Common myeloid progenitor, CD34-positive (primary cell): Measurements from ENCODE around the gene TNFSF13B.
A peak's percentile ranks its signal among the peaks of the same experiment; 100 is the strongest.

Source experiments
- CTCF ChIA-PET: fragments of 350-600 bp; sonication (Branson Sonifier 250); formaldehyde crosslinking; loops from one replicate; lab custom pipeline; 2021; ENCODE audit warnings: antibody characterized with exemption; lab: Charles Lee
- POLR2A ChIA-PET: fragments of 350-600 bp; sonication (Branson Sonifier 250); formaldehyde crosslinking; loops from one replicate; lab custom pipeline; 2021; ENCODE audit warnings: antibody characterized with exemption; lab: Charles Lee
- DNase-seq, 3 donors: peaks; one replicate each; pipeline versions ENCODE4 v3.0.0 to v3.0.0-alpha.2; 2013
- H3K27ac ChIP-seq, 2 experiments: 1 replicate in 1 of 2; 2 replicates in 1 of 2; pipeline ENCODE4 v1.7.0; 2013; ENCODE audit warnings: inconsistent platforms in 2 of 2, low read length in 2 of 2, mild to moderate bottlenecking in 2 of 2, low read depth in 1 of 2, moderate library complexity in 1 of 2; ENCODE audit not compliant: severe bottlenecking in 2 of 2, insufficient read depth in 1 of 2, poor library complexity in 1 of 2
- H3K27me3 ChIP-seq, 5 experiments: replicated peaks in 2 of 5; 1 replicate in 3 of 5; 2 replicates in 2 of 5; pipeline versions ENCODE4 v1.6.1 to v1.7.0; 2013; ENCODE audit warnings: low read length in 4 of 5, mild to moderate bottlenecking in 2 of 5, moderate library complexity in 2 of 5, inconsistent platforms in 1 of 5; ENCODE audit not compliant: insufficient read depth in 5 of 5, control insufficient read depth in 4 of 5
- H3K36me3 ChIP-seq, 4 experiments: 1 replicate in 2 of 4; 2 replicates in 2 of 4; pipeline versions ENCODE4 v1.6.1 to v1.7.0; 2013; ENCODE audit warnings: low read length in 3 of 4, control low read depth in 1 of 4, mild to moderate bottlenecking in 1 of 4; ENCODE audit not compliant: control insufficient read depth in 4 of 4, insufficient read depth in 4 of 4
- H3K4me1 ChIP-seq, 4 experiments: 1 replicate in 3 of 4; 2 replicates in 1 of 4; pipeline versions ENCODE4 v1.6.1 to v1.7.1; 2013; ENCODE audit warnings: low read length in 3 of 4, mild to moderate bottlenecking in 3 of 4, control low read depth in 1 of 4, inconsistent platforms in 1 of 4, moderate library complexity in 1 of 4; ENCODE audit not compliant: control insufficient read depth in 4 of 4, insufficient read depth in 4 of 4; ENCODE audit errors: control extremely low read depth in 1 of 4
- H3K4me3 ChIP-seq, 7 experiments: 1 replicate in 4 of 7; 2 replicates in 3 of 7; pipeline versions ENCODE4 v1.5.1 to v1.7.0; 2013; ENCODE audit warnings: mild to moderate bottlenecking in 7 of 7, low read length in 6 of 7, moderate library complexity in 6 of 7, inconsistent platforms in 2 of 7, low read depth in 2 of 7, control low read depth in 1 of 7; ENCODE audit not compliant: insufficient read depth in 4 of 7, control insufficient read depth in 1 of 7; ENCODE audit errors: extremely low read depth in 1 of 7
- H3K9me3 ChIP-seq, 5 experiments: 1 replicate in 4 of 5; 2 replicates in 1 of 5; pipeline versions ENCODE4 v1.6.1 to v1.7.1; 2013; ENCODE audit warnings: low read length in 4 of 5, mild to moderate bottlenecking in 2 of 5, inconsistent platforms in 1 of 5, low read depth in 1 of 5, moderate library complexity in 1 of 5; ENCODE audit not compliant: control insufficient read depth in 4 of 5, insufficient read depth in 2 of 5; ENCODE audit errors: control extremely low read depth in 1 of 5
- WGBS: methylation state at CpG from one replicate; pipeline ENCODE4 v1.1.5; 2013; ENCODE audit not compliant: insufficient coverage; 5-methylcytosine and 5-hydroxymethylcytosine counted together

The TNFSF13B gene

DNA sequence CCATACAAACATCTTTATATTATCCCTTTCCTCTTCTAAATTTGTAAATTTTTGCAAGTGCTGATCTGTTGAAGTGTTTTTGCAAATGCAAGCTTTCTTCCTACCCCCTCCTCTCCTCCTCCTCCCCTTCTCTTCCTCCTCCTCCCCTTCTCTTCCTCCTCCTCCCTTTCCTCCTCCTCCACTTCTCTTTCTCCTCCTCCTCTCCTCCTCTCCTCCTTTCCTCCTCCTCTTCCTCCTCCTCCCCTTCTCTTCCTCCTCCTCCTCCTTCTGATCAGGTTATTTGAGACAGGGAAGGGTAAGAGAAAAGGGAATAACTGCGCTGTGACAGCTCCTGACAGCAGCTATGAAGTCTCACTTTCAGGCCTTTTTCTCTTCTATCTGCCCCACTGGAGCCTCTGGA, 8.9 kb downstream of the TNFSF13B start:
- Histone ChIP-seq H3K9me3 (no peaks in the 10 kb centered on the region), H3K27me3 (no peaks in the 10 kb centered on the region), H3K4me3 (no peak overlapping the region), H3K27ac (no peak overlapping the region), H3K36me3 (peaks cover 0 to 9% (median 2%) of the 10 kb centered on the region in 4 experiments), H3K4me1 (no peaks in the 10 kb centered on the region)
- ChIA-PET POLR2A (no interaction called here), CTCF (interaction anchor here (1.7 to 4.1 kb wide), 2 partner anchors 9 to 50 kb away, joined by 4 to 14 read pairs; partner anchors contain the start of gene TNFSF13B)
- no CpG with 5 or more reads among the region's 1 CpG for WGBS
- DNase-seq = no peak

DNA sequence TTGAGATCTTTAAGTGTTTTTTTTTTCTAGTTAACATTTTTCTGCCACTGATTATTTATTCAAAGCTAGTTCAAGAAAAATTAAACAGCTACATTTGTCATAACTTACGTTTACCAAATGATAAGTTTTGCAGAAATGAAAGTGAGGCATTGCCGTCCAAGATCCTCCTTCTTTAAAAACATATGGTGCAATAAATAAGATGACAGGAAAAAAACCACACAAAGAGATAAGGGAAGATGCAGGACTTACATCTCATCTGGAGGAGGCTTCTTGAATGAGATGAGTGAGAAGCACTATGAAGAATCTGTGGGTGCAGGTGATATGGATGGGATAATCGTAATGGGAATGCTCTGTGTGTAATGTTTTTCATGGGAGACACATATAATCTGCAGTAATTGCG, 12.4 kb downstream of the TNFSF13B start:
- H3K9me3 ChIP-seq = no peaks in the 10 kb centered on the region
- no peaks in the 10 kb centered on the region for H3K4me1 ChIP-seq
- H3K27ac ChIP-seq = no peak overlapping the region
- WGBS = 100% methylated on average over 1 of the region's 4 CpGs
- POLR2A ChIA-PET = no interaction called here
- peak in 1 of 3 donors; percentile 44 for DNase-seq
- H3K36me3 ChIP-seq = peaks cover 0 to 7% (median 1%) of the 10 kb centered on the region in 4 experiments
- no peaks in the 10 kb centered on the region for H3K27me3 ChIP-seq
- CTCF ChIA-PET = interaction anchor here (4.1 kb wide), 1 partner anchor 12 kb away, joined by 14 read pairs; the partner anchor contains the start of gene TNFSF13B
- H3K4me3 ChIP-seq = no peak overlapping the region

DNA sequence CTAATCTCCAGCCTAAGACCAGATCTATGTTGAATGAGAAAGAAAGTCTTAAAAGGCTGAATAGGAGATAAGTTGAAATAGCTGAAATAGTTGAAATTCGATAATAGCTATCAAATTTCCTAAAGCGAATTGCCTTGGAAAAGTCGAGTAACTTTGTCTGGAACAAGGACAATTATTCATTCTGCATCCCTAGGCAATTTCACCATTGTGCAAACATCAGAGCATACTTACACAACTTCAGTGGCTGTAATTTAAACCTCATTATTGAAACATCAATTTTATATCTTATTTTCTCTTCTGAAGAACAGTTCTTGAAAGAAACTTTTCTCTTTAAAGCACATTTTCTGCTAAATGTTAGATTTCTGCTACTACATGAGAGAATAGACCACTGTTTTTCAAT, 13.6 kb downstream of the TNFSF13B start:
- WGBS = 100% methylated on average over 2 of the region's 3 CpGs
- Histone ChIP-seq H3K36me3 (peaks cover 0 to 5% (median 1%) of the 10 kb centered on the region in 4 experiments), H3K27me3 (no peaks in the 10 kb centered on the region), H3K9me3 (no peaks in the 10 kb centered on the region), H3K27ac (no peak overlapping the region), H3K4me3 (no peak overlapping the region), H3K4me1 (no peaks in the 10 kb centered on the region)
- DNase-seq = no peak
- POLR2A ChIA-PET = no interaction called here
- CTCF ChIA-PET = no interaction called here

DNA sequence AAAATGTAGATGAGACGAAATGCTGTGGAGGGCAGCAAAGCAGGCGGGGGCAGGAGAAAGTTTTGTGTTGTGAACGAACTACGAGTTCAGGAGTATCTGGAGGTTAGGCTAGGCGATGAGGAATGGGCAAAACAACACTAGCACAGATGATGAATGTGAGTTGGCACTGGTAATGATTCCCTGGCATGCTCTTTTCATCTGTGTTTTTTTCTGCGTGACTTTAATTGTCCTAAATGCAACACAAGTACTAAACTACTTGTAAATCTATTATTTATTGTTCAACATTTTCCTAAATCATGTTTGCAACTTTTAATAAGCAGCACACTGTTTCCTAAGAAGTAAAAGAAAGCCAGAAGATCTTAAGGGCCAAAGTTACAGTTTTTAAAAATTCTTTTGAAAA, 19.2 kb downstream of the TNFSF13B start:
- POLR2A ChIA-PET = no interaction called here

DNA sequence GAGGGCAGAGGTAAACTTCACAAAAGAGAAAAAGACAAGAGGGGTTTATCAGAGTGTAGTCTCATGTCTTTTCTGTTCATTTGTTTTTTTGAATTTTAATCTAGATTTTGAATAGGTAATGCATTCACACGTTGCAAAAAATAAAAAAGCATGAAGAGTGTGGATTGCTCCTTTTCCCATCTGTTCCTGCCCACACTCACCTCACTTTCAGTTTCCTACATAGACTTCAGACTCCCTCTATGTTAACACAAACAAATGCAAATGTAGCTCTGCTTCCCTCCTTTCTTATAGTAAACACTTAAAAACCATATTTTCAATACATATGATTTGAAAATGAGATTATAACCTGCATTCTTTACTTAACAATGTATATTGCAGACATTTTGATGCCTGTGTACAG, 20.3 kb downstream of the TNFSF13B start:
- DNase-seq = no peak
- WGBS = no CpG with 5 or more reads among the region's 1 CpG
- no peak overlapping the region for H3K27ac ChIP-seq
- POLR2A ChIA-PET = no interaction called here
- H3K36me3 ChIP-seq = peaks cover 0 to 4% (median 1%) of the 10 kb centered on the region in 4 experiments
- H3K27me3 ChIP-seq = no peaks in the 10 kb centered on the region
- H3K4me1 ChIP-seq = peaks cover 0 to 2% (median 0%) of the 10 kb centered on the region in 4 experiments
- no peaks in the 10 kb centered on the region for H3K9me3 ChIP-seq
- H3K4me3 ChIP-seq = no peak overlapping the region
- CTCF ChIA-PET = no interaction called here

More for the DNA sequence above, 19.2 kb downstream of the TNFSF13B start:
- peaks cover 0 to 2% (median 0%) of the 10 kb centered on the region in 4 experiments for H3K4me1 ChIP-seq
- H3K36me3 ChIP-seq = peaks cover 0 to 4% (median 1%) of the 10 kb centered on the region in 4 experiments
- no peak overlapping the region for H3K4me3 ChIP-seq
- WGBS = 95% methylated on average over 5 of the region's 6 CpGs
- H3K27ac ChIP-seq = no peak overlapping the region
- no peaks in the 10 kb centered on the region for H3K9me3 ChIP-seq
- CTCF ChIA-PET = no interaction called here
- DNase-seq = no peak
- H3K27me3 ChIP-seq = no peaks in the 10 kb centered on the region

DNA sequence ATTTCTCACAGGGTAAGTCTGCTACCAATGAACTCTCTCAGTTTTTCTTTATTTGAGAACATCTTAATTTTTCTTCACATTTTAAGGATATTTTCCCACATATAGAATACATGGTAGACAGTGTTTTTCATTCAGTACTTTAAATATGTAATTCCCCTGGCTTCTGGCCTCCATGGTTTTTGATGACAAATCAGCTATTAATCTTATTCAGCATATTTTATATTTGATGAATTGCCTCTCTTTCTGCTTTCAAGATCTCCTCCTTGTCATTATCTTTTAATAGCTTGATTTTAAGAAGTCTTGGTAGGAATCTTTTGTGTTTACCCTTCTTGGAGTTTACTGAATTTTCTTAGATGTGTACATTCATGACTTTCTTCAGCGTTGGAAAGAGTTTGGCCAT, 27.6 kb downstream of the TNFSF13B start:
- Histone ChIP-seq H3K9me3 (peaks cover 0 to 23% (median 0%) of the 10 kb centered on the region in 5 experiments), H3K4me1 (no peaks in the 10 kb centered on the region), H3K36me3 (peaks cover 0 to 18% (median 0%) of the 10 kb centered on the region in 4 experiments), H3K27me3 (no peaks in the 10 kb centered on the region), H3K4me3 (no peak overlapping the region), H3K27ac (no peak overlapping the region)
- POLR2A ChIA-PET = no interaction called here
- WGBS = no CpG with 5 or more reads among the region's 1 CpG
- CTCF ChIA-PET = no interaction called here
- DNase-seq = no peak

DNA sequence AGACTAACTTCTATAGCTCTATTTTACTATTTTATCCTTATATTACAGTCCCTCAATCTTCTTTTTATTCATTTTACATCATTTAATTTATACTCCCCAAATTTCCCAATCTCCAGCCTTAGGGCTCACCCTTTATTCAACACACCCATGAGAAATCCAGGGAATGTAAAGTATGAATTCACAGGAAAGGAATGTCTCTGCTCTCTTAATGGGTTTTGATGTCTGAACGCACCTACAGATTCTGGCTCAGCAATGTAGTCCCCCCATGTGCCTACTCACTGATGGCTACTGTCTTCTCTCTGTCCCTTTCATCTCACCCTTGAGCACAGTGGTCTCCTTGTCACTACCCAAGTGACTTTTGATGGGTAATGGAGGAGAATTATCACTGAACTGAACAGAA, 32.8 kb downstream of the TNFSF13B start:
- H3K36me3 ChIP-seq = peaks cover 0 to 18% (median 8%) of the 10 kb centered on the region in 4 experiments
- no peak overlapping the region for H3K27ac ChIP-seq
- no peak overlapping the region for H3K4me3 ChIP-seq
- CTCF ChIA-PET = interaction anchor here (1.2 kb wide), 1 partner anchor 16 kb away, joined by 3 read pairs; no protein-coding TSS in a partner anchor
- H3K27me3 ChIP-seq = no peaks in the 10 kb centered on the region
- peaks cover 0 to 12% (median 0%) of the 10 kb centered on the region in 5 experiments for H3K9me3 ChIP-seq
- POLR2A ChIA-PET = interaction anchor here (0.6 kb wide), 1 partner anchor 67 kb away, joined by 3 read pairs; no protein-coding TSS in a partner anchor
- DNase-seq = no peak
- H3K4me1 ChIP-seq = peaks cover 0 to 5% (median 0%) of the 10 kb centered on the region in 4 experiments
- WGBS = 100% methylated on average over 1 of the region's 1 CpG
